22Rv1 (cell line): ENCODE results near the gene AUTS2.

Experiments used
- H3K27ac ChIP-seq: fragments of 450-650 bp; 2 replicates; pipeline ENCODE4 v1.5.1; 2017
- ZFX ChIP-seq: fragments of 450-650 bp; IDR thresholded peaks from 2 replicates; pipeline ENCODE4 v1.6.1; 2017; ENCODE audit warnings: antibody characterized with exemption, borderline replicate concordance
- TF ChIP-seq, protein P1 (sequence below): fragments of 450-650 bp; IDR thresholded peaks from 2 replicates; pipeline ENCODE4 v1.5.1; 2017; ENCODE audit warnings: mild to moderate bottlenecking

Gene AUTS2

DNA sequence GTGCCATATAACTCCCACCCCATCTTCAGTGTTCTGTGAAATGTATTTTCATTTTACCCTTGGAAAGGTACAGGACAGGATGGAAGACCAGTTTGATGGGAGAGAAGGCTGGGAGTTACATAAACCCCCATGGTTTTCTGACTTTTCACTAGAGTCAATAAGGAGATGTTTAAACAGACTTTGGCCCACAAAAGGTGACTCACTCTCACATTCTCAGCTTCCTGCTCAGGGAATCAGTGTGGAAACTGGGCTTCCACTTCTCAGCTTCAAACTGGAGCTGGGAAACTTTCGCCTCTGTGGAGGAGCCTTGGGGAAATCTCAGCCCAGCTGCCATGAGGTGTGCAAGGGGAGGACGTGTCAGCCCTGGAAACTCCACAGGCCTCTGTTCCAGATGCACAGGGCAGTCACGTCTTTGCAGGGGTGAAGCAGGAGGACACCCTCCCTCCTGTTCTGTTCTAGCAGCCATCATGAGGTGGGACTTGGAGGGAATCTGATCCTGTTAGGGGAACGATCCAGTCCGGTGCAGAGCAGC is 973.2 kb downstream of the AUTS2 start:
- peak overlapping the region; percentile 55 for H3K27ac ChIP-seq

DNA sequence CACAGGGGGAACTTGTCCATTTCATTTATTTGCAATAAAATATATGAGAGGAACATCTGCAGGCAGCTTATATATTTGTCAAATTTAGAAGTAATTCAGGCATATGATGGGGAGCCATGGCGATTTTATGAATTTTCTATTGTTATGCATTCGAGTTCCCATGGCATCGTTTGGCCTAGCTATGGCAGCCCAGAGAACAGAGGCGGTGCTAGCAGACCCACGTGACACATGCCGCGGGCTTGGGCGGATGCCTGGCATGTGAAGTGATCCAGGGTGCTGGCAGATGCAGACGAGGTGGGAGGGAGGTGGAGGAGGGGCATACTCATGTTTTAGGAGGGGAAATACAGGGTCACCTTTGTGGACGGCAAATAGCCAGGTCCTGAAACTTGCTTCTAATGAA is 973.7 kb downstream of the AUTS2 start:
- peak overlapping the region; percentile 55 for H3K27ac ChIP-seq
- TF ChIP-seq ZFX = no peak
- TF ChIP-seq, protein P1, sequence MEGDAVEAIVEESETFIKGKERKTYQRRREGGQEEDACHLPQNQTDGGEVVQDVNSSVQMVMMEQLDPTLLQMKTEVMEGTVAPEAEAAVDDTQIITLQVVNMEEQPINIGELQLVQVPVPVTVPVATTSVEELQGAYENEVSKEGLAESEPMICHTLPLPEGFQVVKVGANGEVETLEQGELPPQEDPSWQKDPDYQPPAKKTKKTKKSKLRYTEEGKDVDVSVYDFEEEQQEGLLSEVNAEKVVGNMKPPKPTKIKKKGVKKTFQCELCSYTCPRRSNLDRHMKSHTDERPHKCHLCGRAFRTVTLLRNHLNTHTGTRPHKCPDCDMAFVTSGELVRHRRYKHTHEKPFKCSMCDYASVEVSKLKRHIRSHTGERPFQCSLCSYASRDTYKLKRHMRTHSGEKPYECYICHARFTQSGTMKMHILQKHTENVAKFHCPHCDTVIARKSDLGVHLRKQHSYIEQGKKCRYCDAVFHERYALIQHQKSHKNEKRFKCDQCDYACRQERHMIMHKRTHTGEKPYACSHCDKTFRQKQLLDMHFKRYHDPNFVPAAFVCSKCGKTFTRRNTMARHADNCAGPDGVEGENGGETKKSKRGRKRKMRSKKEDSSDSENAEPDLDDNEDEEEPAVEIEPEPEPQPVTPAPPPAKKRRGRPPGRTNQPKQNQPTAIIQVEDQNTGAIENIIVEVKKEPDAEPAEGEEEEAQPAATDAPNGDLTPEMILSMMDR = no peak

More for the DNA sequence above, 973.2 kb downstream of the AUTS2 start:
- no peak for TF ChIP-seq ZFX
- TF ChIP-seq, protein P1 = no peak

DNA sequence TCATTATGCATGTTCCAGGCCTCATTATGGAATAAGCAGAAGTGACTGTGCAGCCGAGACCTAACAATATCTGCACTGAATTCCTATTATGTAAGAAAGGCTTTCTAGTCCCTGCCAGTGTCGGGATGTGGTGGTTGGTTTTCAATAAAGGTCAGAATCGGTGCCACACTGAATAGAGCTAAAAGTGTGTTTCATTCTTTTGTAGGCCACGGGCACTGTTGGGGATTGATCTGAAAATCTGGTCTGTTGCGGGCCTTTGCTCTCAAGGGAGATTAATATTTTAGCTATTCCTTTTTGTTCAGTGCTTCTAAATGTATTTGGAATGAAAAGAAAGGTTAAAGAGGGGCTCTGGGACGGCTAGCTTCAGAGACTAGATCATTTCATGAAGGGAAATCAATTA is 974.3 kb downstream of the AUTS2 start:
- no peak overlapping the region for H3K27ac ChIP-seq

DNA sequence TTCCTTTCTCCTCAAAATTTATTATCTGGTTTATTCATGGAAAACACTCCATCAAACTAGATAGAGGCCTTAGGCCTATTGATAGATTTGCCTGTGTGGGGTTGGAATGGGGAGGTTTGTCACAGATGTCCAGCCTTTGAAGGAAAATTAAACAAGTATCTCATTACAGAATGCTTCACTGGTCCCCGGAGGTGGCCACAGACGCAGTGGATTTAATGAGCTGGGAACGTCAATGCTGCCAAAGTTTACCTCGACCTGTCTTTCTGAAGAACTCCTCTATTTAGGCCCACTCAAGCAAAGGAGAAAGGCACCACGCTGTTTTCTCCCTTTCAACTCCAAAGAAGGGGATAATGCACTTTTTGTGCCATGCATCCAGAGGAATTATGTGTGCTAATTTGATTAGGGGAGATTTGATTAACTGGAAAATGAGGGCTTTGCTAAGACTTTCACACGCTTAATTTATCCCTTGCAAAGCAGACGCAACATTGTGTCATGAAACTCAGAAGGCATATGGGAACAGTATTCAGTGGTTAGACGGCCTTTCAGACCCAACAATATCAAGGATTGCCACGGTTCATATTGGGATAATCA is 974.9 kb downstream of the AUTS2 start:
- TF ChIP-seq, protein P1 = no peak
- no peak for TF ChIP-seq ZFX
- no peak overlapping the region for H3K27ac ChIP-seq

More for the DNA sequence above, 974.3 kb downstream of the AUTS2 start:
- TF ChIP-seq ZFX = no peak
- TF ChIP-seq, protein P1 = no peak

DNA sequence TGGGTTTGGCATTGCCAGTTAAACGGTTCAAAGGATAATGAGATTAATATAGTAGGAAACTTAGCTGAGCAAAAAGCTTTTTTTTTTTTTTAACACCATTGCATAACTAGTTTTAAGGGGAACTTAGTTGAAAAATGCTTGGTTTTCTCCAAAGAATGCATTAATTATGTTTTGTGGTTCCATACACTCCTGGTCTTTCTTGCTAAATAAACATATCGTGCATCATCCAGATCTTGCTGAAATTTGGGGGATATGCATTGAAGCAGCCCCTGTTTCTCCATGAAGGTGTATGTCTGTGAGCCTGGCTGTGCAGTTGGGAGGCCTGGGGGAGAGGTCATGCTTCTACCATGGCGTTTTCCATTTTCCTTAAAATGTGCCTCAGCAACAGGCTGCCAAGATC is 975.4 kb downstream of the AUTS2 start:
- H3K27ac ChIP-seq = no peak overlapping the region
- no peak for TF ChIP-seq ZFX
- TF ChIP-seq, protein P1 = no peak

DNA sequence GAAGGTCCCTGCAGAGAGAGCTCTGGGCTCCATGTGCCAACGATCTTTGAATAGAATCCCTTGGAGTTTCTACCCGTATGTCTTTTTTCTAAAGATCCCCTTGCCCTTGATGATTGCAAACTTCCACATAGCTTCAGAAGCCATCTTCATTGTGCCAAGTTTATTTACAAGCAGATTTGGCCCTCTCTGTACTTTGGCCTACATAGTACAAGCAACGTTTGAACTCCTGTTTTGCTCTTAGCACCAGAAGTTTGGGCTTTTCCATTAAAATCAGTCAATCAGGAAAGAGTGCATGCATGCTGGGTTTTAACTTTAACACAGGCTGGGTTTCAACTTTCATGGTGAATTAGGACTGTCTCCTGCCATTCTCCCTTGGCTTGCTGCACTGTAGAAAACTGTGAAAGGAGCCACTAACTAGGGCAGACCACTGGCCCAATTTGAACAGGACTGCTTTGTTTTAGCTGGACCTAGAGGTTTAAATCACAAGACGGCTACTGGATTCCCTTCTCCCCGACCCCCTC is 976.1 kb downstream of the AUTS2 start:
- H3K27ac ChIP-seq = no peak overlapping the region
- TF ChIP-seq ZFX = no peak
- TF ChIP-seq, protein P1 = no peak

DNA sequence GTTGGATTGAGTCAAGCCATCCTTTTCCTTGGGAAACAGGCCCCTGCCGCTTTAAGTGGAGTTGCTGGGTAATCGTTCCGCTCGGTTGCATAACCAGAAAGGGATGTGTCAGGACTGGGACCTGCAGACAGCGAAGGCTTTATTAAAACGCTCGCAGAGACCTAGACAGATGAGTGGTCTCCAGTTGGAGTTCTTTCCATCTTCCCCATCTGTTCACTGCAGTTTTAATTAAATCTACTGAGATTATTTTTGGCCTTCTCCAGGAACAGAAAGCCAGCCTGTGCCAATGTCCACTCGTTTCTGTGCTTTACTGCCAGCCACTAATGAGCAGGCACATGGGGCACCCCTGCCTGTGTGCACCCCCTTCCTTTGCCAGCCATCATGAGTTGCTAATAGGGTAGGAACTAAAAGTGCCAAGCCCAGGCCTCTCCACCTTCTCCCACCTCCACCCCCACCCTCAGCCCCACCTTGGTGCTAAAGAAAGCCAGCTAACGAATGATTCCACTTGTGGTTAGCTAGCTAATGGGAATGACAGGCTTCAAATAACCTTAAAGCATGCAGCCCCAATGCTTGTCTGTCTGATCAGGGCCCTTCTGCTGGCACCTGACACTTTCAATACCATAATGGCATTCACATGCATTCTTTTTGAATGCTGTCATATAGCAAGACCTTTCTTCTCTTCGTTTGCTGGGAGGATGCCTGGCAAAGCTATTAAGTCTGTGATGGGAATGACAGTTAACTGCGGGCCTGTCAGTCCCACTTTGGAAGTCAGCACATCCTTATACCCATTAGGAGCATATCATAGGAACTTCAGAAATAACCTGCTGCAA is 976.9 kb downstream of the AUTS2 start:
- no peak overlapping the region for H3K27ac ChIP-seq
- TF ChIP-seq, protein P1 = no peak
- TF ChIP-seq ZFX = no peak
